Gastrocnemius medialis (tissue), 4 donors: ENCODE data around the gene NPIPB9.
"Not testable (repeated sequence)": the region's sequence is repeated elsewhere in the genome, so short reads cannot be mapped to it uniquely, and the experiment has no call there.

ENCODE experiments used
- POLR2A ChIP-seq, 2 donors: fragments of 450-650 bp; IDR thresholded peaks; one replicate each; pipeline ENCODE4 v1.6.1; 2017; ENCODE audit warnings: antibody characterized with exemption in 2 of 2, mild to moderate bottlenecking in 2 of 2, moderate library complexity in 2 of 2
- TF ChIP-seq, protein P1 (sequence below), 5 experiments: fragments of 450-650 bp in 3 of 5; fragments of 200-600 bp in 2 of 5; sonication (generic) in 2 of 5; IDR thresholded peaks in 4 of 5; conservative IDR thresholded peaks in 1 of 5; 1 replicate in 4 of 5; 2 replicates in 1 of 5; pipeline ENCODE4 v1.5.1; 2016 to 2019; ENCODE audit warnings: antibody characterized with exemption in 5 of 5, mild to moderate bottlenecking in 3 of 5, moderate library complexity in 3 of 5

DNA sequence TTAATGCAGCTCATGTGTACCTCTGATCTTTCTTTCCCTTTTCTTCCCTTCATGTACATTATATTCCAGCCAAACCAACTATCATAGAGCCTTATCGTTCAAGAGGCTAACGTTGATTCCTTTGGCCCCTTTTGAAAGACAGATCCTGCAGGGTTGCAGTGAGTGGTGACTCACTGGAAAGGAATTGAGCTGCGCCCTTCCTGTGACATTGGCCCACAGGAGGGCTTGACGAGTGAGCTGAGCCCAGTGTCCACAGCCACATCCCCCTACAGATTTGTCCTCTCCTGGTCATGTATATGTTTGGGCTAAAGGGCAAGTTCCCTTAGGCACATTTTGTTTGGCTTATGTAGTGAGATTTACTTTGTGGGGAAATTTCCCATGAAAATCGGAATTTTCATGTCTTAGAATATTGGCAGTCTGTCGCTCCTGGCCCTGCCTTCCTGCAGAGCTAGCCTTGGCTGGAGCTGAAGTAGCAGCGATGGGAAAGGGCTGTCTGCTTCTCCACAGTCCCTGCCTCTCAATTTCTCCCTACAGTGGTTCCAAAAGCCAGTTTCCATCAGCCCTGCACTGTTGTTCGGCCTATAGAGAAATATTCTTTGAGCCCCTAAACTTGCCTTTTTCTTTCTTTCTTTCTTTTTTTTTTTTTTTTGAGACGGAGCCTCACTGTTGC lies 19.0 kb upstream of the NPIPB9 start:
- TF ChIP-seq, protein P1, sequence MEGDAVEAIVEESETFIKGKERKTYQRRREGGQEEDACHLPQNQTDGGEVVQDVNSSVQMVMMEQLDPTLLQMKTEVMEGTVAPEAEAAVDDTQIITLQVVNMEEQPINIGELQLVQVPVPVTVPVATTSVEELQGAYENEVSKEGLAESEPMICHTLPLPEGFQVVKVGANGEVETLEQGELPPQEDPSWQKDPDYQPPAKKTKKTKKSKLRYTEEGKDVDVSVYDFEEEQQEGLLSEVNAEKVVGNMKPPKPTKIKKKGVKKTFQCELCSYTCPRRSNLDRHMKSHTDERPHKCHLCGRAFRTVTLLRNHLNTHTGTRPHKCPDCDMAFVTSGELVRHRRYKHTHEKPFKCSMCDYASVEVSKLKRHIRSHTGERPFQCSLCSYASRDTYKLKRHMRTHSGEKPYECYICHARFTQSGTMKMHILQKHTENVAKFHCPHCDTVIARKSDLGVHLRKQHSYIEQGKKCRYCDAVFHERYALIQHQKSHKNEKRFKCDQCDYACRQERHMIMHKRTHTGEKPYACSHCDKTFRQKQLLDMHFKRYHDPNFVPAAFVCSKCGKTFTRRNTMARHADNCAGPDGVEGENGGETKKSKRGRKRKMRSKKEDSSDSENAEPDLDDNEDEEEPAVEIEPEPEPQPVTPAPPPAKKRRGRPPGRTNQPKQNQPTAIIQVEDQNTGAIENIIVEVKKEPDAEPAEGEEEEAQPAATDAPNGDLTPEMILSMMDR (IDR thresholded peaks at IDR 0.05 in 4 of 5, conservative IDR thresholded peaks at IDR 0.05 in 1 of 5) = not testable (repeated sequence)
- TF ChIP-seq POLR2A (IDR thresholded peaks at IDR 0.05) = not testable (repeated sequence)
